ENCODE results near the gene DENND6A. TPM values are rescaled to one million over a fixed set of nuclear protein-coding genes. Genes with fewer than 3 reads are reported as not detected.

DENND6A gene, protein sequence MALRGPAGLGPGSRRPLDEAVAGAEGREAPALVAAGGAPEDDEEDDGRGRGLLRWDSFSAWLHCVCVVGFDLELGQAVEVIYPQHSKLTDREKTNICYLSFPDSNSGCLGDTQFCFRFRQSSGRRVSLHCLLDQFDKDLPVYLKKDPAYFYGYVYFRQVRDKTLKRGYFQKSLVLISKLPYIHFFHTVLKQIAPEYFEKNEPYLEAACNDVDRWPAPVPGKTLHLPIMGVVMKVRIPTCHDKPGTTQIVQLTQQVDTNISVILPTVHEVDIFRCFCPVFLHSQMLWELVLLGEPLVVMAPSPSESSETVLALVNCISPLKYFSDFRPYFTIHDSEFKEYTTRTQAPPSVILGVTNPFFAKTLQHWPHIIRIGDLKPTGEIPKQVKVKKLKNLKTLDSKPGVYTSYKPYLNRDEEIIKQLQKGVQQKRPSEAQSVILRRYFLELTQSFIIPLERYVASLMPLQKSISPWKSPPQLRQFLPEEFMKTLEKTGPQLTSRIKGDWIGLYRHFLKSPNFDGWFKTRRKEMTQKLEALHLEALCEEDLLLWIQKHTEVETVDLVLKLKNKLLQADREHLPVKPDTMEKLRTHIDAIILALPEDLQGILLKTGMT
- 136 TPM for total RNA-seq

DNA sequence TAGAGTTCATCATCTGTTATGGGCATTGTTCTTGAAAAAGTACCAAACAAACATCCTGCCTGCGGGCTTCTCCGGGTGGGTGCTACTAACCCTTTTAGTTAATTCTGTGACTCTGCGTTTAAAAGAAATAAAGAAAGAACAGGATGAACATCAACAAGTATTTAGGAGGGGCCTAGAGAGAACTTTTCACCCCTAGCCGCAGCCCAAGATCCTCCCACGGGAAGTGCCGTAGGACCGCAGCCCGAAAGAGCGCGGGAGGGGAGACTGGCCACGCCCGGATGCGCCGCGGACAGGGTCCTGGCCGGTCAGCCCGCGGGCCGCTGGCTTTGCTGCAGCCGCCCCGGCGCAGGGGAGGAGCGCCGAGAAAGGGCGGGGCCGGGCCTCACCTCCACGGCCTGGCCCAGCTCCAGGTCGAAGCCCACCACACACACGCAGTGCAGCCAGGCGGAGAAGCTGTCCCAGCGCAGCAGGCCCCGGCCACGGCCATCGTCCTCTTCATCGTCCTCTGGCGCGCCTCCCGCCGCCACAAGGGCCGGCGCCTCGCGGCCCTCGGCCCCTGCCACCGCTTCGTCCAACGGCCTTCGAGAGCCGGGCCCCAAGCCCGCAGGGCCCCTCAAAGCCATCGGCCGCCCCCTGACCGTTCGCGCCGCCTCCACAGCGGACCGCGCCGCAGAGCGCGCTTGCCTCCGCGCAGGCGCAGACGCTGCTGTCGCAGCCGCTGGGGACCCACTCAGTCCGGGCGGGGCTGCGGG, at the start of gene DENND6A:
TSS of gene DENND6A (minus strand) at position 682 of the 752 bp plus-strand sequence. CDS start at position 623, 59 bp downstream.
- Histone ChIP-seq H3K4me1 (ENCODE audit: insufficient read depth, low read length) (peaks cover 47% of the 10 kb centered on the region), H3K4me3 (ENCODE audit: low read length) (peak within 1 kb of the TSS; percentile 84), H3K9me3 (ENCODE audit: low read depth, low read length) (no peaks in the 10 kb centered on the region), H3K27me3 (ENCODE audit: insufficient read depth, low read length) (no peaks in the 10 kb centered on the region)

DNA sequence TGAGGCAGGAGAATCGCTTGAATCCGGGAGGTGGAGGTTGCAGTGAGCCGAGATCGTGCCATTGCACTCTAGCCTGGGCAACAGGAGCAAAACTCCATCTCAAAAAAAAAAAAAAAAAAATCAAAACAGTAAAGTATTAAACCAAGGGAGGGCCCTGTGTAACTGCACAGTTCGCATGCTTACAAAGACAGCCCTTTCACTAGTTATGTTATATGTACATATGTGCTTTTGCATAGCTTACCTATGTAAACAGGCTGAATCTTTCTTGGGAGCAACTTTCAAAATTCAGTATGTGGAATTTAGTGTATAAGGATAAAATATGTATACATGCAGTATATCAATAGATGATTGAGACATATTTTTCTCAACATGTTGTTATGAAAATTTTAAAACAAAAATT, 47.1 kb upstream of the DENND6A start:
- H3K27me3 ChIP-seq (ENCODE audit: insufficient read depth, low read length) = no peaks in the 10 kb centered on the region
- no peak overlapping the region for H3K4me3 ChIP-seq (ENCODE audit: low read length)
- no peaks in the 10 kb centered on the region for H3K9me3 ChIP-seq (ENCODE audit: low read depth, low read length)
- no peaks in the 10 kb centered on the region for H3K4me1 ChIP-seq (ENCODE audit: insufficient read depth, low read length)

DNA sequence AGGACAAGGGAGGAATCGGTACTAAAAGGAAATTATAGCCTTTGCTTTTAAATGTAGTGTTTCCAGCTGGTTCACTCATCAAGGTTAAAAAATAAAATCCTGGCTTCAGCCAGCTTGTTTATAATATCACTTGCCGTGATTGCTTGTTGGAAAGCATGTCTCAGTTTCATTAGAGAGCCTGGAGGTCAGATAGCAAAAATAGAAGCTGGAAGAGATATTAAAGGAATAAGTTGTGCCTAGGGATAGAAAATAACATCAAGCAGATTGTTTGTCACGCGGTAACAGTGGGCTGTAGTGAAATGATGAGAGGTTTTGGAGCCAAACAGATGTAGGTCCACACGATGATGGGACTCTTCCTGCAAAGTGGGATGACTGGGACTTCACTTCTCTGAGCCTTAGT, 45.5 kb upstream of the DENND6A start:
- H3K4me1 ChIP-seq (ENCODE audit: insufficient read depth, low read length) = no peaks in the 10 kb centered on the region
- no peak overlapping the region for H3K4me3 ChIP-seq (ENCODE audit: low read length)
- H3K27me3 ChIP-seq (ENCODE audit: insufficient read depth, low read length) = no peaks in the 10 kb centered on the region
- H3K9me3 ChIP-seq (ENCODE audit: low read depth, low read length) = no peaks in the 10 kb centered on the region

GRCh38 chr3:57737840-57738239, 45.0 kb upstream of the DENND6A start:
- Histone ChIP-seq H3K27me3 (ENCODE audit: insufficient read depth, low read length) (no peaks in the 10 kb centered on the region), H3K9me3 (ENCODE audit: low read depth, low read length) (no peaks in the 10 kb centered on the region), H3K4me3 (ENCODE audit: low read length) (no peak overlapping the region), H3K4me1 (ENCODE audit: insufficient read depth, low read length) (no peaks in the 10 kb centered on the region)

GRCh38 chr3:57735405-57735804, 42.5 kb upstream of the DENND6A start:
- Histone ChIP-seq H3K27me3 (ENCODE audit: insufficient read depth, low read length) (no peaks in the 10 kb centered on the region), H3K9me3 (ENCODE audit: low read depth, low read length) (no peaks in the 10 kb centered on the region), H3K4me3 (ENCODE audit: low read length) (no peak overlapping the region), H3K4me1 (ENCODE audit: insufficient read depth, low read length) (peaks cover 2% of the 10 kb centered on the region)

GRCh38 chr3:57733790-57734189, 40.9 kb upstream of the DENND6A start:
- no peaks in the 10 kb centered on the region for H3K27me3 ChIP-seq (ENCODE audit: insufficient read depth, low read length)
- H3K4me1 ChIP-seq (ENCODE audit: insufficient read depth, low read length) = peaks cover 18% of the 10 kb centered on the region

DNA sequence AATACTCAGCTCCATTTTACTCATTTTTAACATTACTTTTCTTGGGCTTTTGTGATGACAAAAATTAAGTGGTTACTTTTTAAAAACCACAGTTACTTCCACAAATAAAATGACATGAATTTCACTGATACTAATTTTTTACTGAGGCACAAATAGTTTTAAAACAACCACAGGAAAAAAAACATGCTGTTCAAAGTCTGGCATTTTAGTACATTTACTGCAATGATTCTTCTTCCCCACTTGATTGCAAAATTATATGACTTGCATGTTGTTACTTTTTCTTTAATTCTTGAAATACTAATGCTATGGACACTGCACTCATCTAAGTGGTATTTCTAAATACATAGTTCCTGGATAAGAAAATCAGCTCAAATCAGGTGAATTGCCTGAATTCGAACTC, 38.4 kb upstream of the DENND6A start:
- H3K27me3 ChIP-seq (ENCODE audit: insufficient read depth, low read length) = no peaks in the 10 kb centered on the region
- H3K4me1 ChIP-seq (ENCODE audit: insufficient read depth, low read length) = peaks cover 26% of the 10 kb centered on the region
- no peaks in the 10 kb centered on the region for H3K9me3 ChIP-seq (ENCODE audit: low read depth, low read length)
- no peak overlapping the region for H3K4me3 ChIP-seq (ENCODE audit: low read length)

More at GRCh38 chr3:57733790-57734189, 40.9 kb upstream of the DENND6A start:
- no peaks in the 10 kb centered on the region for H3K9me3 ChIP-seq (ENCODE audit: low read depth, low read length)
- no peak overlapping the region for H3K4me3 ChIP-seq (ENCODE audit: low read length)

GRCh38 chr3:57730682-57731081, 37.8 kb upstream of the DENND6A start:
- H3K4me3 ChIP-seq (ENCODE audit: low read length) = no peak overlapping the region
- H3K4me1 ChIP-seq (ENCODE audit: insufficient read depth, low read length) = peaks cover 26% of the 10 kb centered on the region
- H3K9me3 ChIP-seq (ENCODE audit: low read depth, low read length) = no peaks in the 10 kb centered on the region
- no peaks in the 10 kb centered on the region for H3K27me3 ChIP-seq (ENCODE audit: insufficient read depth, low read length)

- Histone ChIP-seq H3K4me1 (ENCODE audit: insufficient read depth, low read length) (peaks cover 26% of the 10 kb centered on the region), H3K9me3 (ENCODE audit: low read depth, low read length) (no peaks in the 10 kb centered on the region), H3K27me3 (ENCODE audit: insufficient read depth, low read length) (no peaks in the 10 kb centered on the region), H3K4me3 (ENCODE audit: low read length) (no peak overlapping the region)
Measured at GRCh38 chr3:57729334-57730045, 36.6 kb upstream of the DENND6A start.

DNA sequence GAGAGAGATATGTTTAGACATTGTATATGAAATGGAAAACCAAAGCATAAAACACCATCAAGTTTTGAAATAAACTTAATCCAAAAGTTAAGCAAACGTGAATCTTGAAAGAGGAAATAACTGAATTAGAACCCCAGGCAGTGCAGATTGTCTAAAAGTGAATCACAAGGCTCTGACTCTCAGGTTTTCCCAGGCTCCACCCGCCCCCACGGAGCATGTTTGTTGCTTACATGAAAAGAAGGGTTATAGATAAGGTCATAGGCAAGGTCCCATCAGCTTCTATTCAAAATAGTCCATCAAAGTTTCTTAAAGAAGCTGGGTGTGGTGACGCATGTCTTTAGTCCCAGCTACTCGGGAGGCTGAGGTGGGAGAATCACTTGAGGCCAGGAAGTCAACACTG, 34.2 kb upstream of the DENND6A start:
- peaks cover 26% of the 10 kb centered on the region for H3K4me1 ChIP-seq (ENCODE audit: insufficient read depth, low read length)
- no peaks in the 10 kb centered on the region for H3K27me3 ChIP-seq (ENCODE audit: insufficient read depth, low read length)
- H3K4me3 ChIP-seq (ENCODE audit: low read length) = no peak overlapping the region
- no peaks in the 10 kb centered on the region for H3K9me3 ChIP-seq (ENCODE audit: low read depth, low read length)

DNA sequence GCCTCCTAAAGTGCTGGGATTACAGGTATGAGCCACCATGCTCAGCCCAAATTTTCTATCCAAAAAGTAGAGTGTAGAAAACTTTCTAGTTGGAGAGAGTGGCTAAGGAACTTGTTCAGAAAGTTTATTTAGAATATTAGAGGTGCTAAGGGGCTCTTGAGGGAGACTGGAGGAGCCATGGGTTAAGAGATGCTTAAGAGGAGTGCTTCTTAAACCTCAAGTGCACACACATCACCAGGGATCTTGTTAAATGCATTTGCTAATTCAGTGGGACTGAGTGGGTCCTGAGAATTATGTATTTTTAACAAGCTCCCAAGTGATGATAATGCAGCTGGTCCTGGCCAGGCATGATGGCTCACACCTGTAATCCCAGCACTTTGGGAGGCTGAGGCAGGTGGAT, 33.5 kb upstream of the DENND6A start:
- Histone ChIP-seq H3K9me3 (ENCODE audit: low read depth, low read length) (no peaks in the 10 kb centered on the region), H3K4me1 (ENCODE audit: insufficient read depth, low read length) (peaks cover 26% of the 10 kb centered on the region), H3K4me3 (ENCODE audit: low read length) (no peak overlapping the region), H3K27me3 (ENCODE audit: insufficient read depth, low read length) (no peaks in the 10 kb centered on the region)

DNA sequence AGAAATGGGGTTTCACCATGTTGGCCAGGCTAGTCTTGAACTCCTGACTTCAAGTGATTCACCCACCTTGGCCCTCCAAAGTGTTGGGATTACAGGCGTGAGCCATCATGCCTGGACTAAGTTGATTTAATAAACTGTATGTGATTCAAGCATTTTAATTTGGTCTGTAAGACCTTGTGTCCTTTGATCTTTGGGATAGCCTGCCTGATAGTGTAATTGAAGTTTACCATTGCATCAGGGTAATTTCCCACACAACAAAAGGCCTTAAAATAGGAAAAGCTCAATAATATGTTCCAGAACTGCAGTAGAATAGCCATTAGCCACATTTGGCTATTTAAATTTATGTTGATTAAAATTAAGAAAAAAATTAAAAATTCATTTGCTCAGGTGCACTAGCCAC, 25.2 kb upstream of the DENND6A start:
- Histone ChIP-seq H3K9me3 (ENCODE audit: low read depth, low read length) (no peaks in the 10 kb centered on the region), H3K4me3 (ENCODE audit: low read length) (no peak overlapping the region), H3K27me3 (ENCODE audit: insufficient read depth, low read length) (no peaks in the 10 kb centered on the region), H3K4me1 (ENCODE audit: insufficient read depth, low read length) (no peaks in the 10 kb centered on the region)

DNA sequence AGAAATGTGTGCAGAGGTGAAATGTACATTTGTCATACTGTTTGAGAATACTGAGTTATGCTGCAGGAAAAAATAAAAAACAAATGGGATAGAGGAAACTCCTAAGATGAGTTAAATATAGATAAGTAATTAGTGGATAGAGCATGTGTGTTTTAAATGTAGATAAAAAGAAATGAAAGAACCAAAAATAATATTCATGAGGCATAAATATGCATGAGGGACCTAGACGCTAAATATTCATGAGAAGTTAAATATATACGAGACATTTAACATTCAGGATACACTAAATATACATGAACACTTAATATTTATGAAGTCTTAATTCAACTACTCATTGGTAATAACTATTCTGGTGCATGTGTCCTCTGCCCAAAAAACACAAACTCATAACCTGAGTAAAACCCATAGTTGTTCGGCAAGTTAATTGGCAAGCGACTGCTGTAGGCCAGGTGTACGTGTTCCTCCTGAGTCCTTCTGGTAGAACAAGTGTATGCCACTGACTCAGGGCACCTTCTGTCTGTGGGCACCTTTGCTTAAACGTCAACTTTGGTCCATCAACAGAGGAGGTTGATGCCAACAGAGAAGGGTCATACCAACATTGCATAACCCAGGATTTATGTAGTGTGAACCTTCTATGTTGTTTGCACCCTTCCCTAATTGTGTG, 24.5 kb upstream of the DENND6A start:
- no peaks in the 10 kb centered on the region for H3K27me3 ChIP-seq (ENCODE audit: insufficient read depth, low read length)
- H3K4me3 ChIP-seq (ENCODE audit: low read length) = no peak overlapping the region
- no peaks in the 10 kb centered on the region for H3K9me3 ChIP-seq (ENCODE audit: low read depth, low read length)
- no peaks in the 10 kb centered on the region for H3K4me1 ChIP-seq (ENCODE audit: insufficient read depth, low read length)

DNA sequence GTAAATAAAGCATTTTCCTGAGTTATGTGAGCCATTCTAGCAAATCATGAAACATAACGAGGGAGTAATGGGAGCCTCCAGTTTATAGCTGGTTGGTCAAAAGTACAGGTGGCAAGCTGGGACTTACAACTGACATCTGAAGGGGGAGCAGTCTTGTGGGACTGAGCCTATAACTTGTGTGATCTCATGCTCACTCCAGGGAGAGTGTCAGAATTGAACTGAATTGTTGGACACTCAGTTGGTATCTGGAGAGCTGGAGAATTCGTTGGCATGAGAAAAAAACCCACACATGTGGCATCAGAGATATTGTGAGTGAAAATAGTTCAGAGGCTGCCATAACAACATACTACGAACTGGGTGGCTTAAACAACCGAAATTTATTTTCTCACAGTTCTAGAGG, 22.8 kb upstream of the DENND6A start:
- H3K27me3 ChIP-seq (ENCODE audit: insufficient read depth, low read length) = no peaks in the 10 kb centered on the region
- no peak overlapping the region for H3K4me3 ChIP-seq (ENCODE audit: low read length)
- H3K9me3 ChIP-seq (ENCODE audit: low read depth, low read length) = no peaks in the 10 kb centered on the region
- H3K4me1 ChIP-seq (ENCODE audit: insufficient read depth, low read length) = no peaks in the 10 kb centered on the region

All from mononuclear cell (primary cell).